Sigmoid colon (tissue), 4 donors: ENCODE results near the gene IGF2BP3.

Source experiments
- CTCF ChIP-seq, 4 experiments: fragments of 450-650 bp in 3 of 4; fragments of 200-600 bp in 1 of 4; IDR thresholded peaks; one replicate each; pipeline ENCODE4 v1.5.1; 2016 to 2019; ENCODE audit warnings: antibody characterized with exemption in 4 of 4, mild to moderate bottlenecking in 3 of 4, moderate library complexity in 2 of 4
- EP300 ChIP-seq, 4 donors: sonication (generic); formaldehyde crosslinking; IDR thresholded peaks; one replicate each; pipeline ENCODE4 v1.6.1; 2017; ENCODE audit warnings: antibody characterized with exemption in 4 of 4

GRCh38 chr7:23275912-23276311 is 194.4 kb downstream of the IGF2BP3 start:
- TF ChIP-seq CTCF (IDR thresholded peaks at IDR 0.05) (no peak), EP300 (IDR thresholded peaks at IDR 0.05) (no peak)
